Lower lobe of right lung (tissue), 2 donors: ENCODE results near the gene ZNF385C. TPM values are rescaled to one million over a fixed set of nuclear protein-coding genes. Genes with fewer than 3 reads are reported as not detected.
"Not testable (repeated sequence)": the region's sequence is repeated elsewhere in the genome, so short reads cannot be mapped to it uniquely, and the experiment has no call there.

Experiments used
- ATAC-seq, 2 donors: fragments of 200-7000 bp; cut with Tn5 transposase; one replicate each; pipeline ENCODE4 v1.9.1; 2020 to 2022; ENCODE audit warnings: mild to moderate bottlenecking in 2 of 2, moderate library complexity in 2 of 2
- DNase-seq: peaks from one replicate; pipeline ENCODE4 v3.0.0-alpha.2; 2020
- H3K27ac ChIP-seq: fragments of 200-600 bp; one replicate; pipeline ENCODE4 v1.8.0; 2022
- H3K27me3 ChIP-seq: fragments of 200-600 bp; one replicate; pipeline ENCODE4 v1.8.0; 2022; ENCODE audit warnings: low read depth
- H3K36me3 ChIP-seq: fragments of 200-600 bp; one replicate; pipeline ENCODE4 v1.8.0; 2022; ENCODE audit warnings: mild to moderate bottlenecking
- H3K4me1 ChIP-seq: fragments of 200-600 bp; one replicate; pipeline ENCODE4 v1.8.0; 2022
- H3K4me3 ChIP-seq: fragments of 200-600 bp; one replicate; pipeline ENCODE4 v1.8.0; 2022; ENCODE audit warnings: mild to moderate bottlenecking
- H3K9me3 ChIP-seq: fragments of 200-600 bp; one replicate; pipeline ENCODE4 v1.8.0; 2022
- intact Hi-C: fragments of 100-400 bp; cut with DNase I; formaldehyde crosslinking; loops from one replicate; pipeline ENCODE4 v1.11.0; 2022
- total RNA-seq: library from RNA; stranded (reverse); fragmentation: NEBNext Ultra II Directional; extraction: Animal tissue kit (Norgen Biotek cat#: 25700); gene quantifications from one replicate; pipeline ENCODE4 v1.2.1, GENCODE V29; 2021
- TF ChIP-seq, protein P1 (sequence below): fragments of 200-600 bp; IDR thresholded peaks from one replicate; pipeline ENCODE4 v1.8.0; 2022; ENCODE audit warnings: antibody characterized with exemption, mild to moderate bottlenecking
- donor health status: DM: no; HTN: yes; CAD: no; lungs with severe emphysema.

Gene ZNF385C
- total RNA-seq, 1 donor from 2014 or later, result 1.2 TPM

DNA sequence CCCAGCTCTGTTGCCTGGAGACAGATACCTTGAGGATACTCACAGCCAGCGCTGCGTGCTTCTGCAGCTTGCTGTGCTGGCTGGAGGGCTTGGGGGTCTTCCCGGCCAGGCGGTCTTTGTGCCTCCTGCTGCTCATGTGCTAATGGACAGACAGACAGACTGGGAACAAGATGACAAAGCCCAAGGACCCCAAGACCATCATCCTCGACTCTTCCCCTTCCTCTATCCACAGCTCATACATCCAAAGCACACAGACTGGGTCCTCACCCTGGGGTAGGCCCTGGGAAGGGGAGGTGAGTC is 70.7 kb downstream of the ZNF385C start:
- Histone ChIP-seq H3K4me3 (no peak overlapping the region), H3K27ac (no peak overlapping the region), H3K36me3 (peaks cover 20% of the 10 kb centered on the region), H3K27me3 (no peaks in the 10 kb centered on the region), H3K4me1 (peaks cover 29% of the 10 kb centered on the region), H3K9me3 (no peaks in the 10 kb centered on the region)
- TF ChIP-seq, protein P1, sequence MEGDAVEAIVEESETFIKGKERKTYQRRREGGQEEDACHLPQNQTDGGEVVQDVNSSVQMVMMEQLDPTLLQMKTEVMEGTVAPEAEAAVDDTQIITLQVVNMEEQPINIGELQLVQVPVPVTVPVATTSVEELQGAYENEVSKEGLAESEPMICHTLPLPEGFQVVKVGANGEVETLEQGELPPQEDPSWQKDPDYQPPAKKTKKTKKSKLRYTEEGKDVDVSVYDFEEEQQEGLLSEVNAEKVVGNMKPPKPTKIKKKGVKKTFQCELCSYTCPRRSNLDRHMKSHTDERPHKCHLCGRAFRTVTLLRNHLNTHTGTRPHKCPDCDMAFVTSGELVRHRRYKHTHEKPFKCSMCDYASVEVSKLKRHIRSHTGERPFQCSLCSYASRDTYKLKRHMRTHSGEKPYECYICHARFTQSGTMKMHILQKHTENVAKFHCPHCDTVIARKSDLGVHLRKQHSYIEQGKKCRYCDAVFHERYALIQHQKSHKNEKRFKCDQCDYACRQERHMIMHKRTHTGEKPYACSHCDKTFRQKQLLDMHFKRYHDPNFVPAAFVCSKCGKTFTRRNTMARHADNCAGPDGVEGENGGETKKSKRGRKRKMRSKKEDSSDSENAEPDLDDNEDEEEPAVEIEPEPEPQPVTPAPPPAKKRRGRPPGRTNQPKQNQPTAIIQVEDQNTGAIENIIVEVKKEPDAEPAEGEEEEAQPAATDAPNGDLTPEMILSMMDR, result no peak
- ATAC-seq (no peak), DNase-seq (no peak)
- intact Hi-C loops, result no loop called here

DNA sequence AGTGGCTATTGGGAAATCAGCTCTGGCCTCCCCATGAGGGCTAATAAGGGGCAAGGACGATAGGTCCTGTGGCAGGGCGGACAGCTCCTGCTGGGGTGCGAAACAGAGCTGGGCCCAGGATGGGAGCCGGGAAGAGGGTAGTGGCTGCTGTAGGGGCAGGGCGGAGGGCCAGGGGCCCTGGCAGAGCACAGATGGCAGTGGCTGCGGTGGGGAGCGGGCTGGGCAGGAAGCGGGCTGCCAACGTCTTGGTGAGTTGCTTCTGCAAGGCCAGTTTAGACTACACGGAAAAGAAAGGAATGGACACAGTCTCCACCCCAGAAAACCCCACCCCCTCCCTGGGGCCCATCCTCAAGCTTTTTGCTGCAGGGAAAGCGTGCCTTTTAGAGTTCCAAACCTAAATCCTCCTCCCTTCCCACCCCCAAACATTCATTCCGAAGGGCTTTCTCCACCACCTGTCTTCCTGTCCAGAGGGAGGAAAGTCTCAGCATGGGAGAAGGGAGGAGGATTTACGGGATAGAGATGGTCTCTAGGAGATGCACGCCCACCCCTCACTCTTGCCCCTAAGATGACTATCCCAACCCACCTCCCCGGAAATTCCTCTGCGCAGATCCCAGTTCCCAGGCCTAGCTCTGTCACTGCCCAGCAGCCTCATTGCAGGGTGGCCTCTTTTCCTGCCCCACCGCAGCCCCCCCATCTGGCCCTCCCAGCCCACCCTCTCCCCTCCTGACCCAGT is 71.2 kb downstream of the ZNF385C start:
- H3K27me3 ChIP-seq, result no peaks in the 10 kb centered on the region
- no peak for ATAC-seq
- peaks cover 25% of the 10 kb centered on the region for H3K36me3 ChIP-seq
- no peak for DNase-seq
- no peak overlapping the region for H3K4me3 ChIP-seq
- TF ChIP-seq, protein P1, result no peak
- H3K9me3 ChIP-seq, result no peaks in the 10 kb centered on the region
- intact Hi-C loops, result no loop called here
- no peak overlapping the region for H3K27ac ChIP-seq
- H3K4me1 ChIP-seq, result peaks cover 29% of the 10 kb centered on the region

DNA sequence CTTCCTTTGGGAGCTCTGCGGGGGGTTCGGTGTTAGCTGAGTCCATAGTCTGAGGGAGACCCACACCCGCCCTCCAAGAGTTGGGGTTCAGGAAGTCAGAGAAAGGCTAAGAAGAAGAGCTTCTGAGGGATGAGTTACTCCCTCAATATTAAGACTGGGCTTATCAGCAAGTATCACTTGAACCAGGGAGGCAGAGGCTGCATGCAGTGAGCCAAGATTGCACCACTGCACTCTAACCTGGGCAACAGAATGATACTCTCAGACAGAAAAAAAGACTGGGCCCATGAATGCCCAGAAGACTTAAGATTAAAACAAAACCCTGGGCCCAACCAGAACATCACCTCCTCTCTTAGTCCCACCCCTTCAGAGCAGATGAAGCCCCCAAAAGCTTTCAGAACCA is 72.3 kb downstream of the ZNF385C start:
- TF ChIP-seq, protein P1, result no peak

DNA sequence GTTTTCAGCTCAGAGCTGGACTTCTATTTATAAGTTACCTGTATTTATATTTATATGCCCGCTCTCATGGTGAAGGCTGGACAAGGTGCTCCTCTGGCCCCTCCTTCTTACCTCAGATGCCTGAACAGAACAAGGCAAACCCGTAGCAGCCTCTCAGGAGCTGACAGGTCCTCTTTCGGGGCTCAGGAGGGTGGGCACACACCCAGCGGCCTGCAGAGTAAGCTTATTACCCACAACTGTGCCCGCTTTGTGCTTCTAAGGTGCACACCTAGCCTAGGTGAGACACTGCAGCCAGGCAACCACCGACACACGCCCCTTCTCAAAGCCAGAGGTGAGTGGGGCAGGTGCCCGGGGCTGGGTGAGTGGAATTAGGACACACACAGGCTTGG is 73.1 kb downstream of the ZNF385C start:
- Histone ChIP-seq H3K27me3 (no peaks in the 10 kb centered on the region), H3K9me3 (no peaks in the 10 kb centered on the region), H3K27ac (peak overlapping the region; percentile 67), H3K4me1 (peaks cover 45% of the 10 kb centered on the region), H3K36me3 (peaks cover 31% of the 10 kb centered on the region), H3K4me3 (no peak overlapping the region)
- DNase-seq (no peak), ATAC-seq (no peak)
- intact Hi-C loops, result no loop called here
- TF ChIP-seq, protein P1, result no peak

More for the DNA sequence above, 72.3 kb downstream of the ZNF385C start:
- no peaks in the 10 kb centered on the region for H3K9me3 ChIP-seq
- H3K4me3 ChIP-seq, result no peak overlapping the region
- ATAC-seq (no peak), DNase-seq (no peak)
- H3K36me3 ChIP-seq, result peaks cover 31% of the 10 kb centered on the region
- H3K27me3 ChIP-seq, result no peaks in the 10 kb centered on the region
- H3K27ac ChIP-seq, result no peak overlapping the region
- peaks cover 39% of the 10 kb centered on the region for H3K4me1 ChIP-seq
- intact Hi-C loops, result no loop called here

DNA sequence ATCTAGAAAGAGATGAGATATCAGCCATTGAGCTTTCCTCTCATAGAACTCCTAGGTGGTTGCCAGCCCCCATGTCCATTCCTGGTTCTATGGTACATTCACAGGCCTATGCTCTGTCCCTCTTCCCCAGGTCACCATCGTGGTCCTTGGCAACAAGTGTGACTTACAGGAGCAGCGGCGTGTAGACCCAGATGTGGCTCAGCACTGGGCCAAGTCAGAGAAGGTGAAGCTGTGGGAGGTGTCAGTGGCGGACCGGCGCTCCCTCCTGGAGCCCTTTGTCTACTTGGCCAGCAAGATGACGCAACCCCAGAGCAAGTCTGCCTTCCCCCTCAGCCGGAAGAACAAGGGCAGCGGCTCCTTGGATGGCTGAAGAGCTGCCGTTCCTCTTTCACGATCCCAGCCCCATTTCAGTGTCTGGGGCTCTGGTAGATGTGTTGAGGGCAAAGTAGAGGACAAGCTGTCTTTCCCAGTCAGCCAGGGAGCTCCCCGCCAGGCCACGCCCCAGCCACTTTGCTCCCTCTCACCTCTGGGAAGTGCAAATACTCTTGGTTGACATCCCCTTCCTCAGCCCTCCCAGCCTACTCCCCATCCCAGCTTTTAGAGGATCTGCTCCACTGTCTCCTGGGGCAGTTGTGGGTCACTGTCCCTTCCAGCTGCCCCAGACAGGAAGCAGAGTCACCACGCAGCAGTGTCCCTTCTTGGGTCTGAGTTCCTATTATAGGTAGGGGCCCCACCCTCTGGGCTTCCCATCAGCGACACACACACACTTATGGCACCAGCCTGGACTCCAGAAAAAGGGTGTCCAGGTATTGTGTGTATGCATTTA is 74.5 kb downstream of the ZNF385C start:
- Histone ChIP-seq H3K9me3 (no peaks in the 10 kb centered on the region), H3K4me1 (peaks cover 45% of the 10 kb centered on the region), H3K27me3 (no peaks in the 10 kb centered on the region), H3K27ac (peak overlapping the region; percentile 67), H3K4me3 (no peak overlapping the region), H3K36me3 (peaks cover 31% of the 10 kb centered on the region)
- peak; percentile 83 for DNase-seq
- TF ChIP-seq, protein P1, result no peak
- intact Hi-C loops, result no loop called here
- peak; percentile 29 to 39 for ATAC-seq

DNA sequence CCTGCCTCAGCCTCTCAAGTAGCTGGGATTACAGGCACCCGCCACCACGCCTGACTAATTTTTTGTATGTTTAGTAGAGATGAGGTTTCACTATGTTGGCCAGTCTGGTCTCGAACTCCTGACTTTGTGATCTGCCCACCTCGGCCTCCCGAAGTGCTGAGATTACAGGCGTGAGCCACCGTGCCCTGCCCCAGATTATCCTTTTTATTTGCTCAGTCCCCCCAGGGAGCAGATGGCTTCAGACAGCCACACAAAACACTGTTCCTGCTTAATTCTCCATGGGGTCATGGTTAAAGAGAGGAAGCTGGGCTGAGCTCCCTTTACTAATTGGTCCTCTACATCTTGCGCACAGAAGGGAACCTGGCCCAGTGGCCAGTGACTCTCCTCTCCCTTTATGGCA is 77.4 kb downstream of the ZNF385C start:
- Histone ChIP-seq H3K36me3 (peaks cover 31% of the 10 kb centered on the region), H3K27ac (peak overlapping the region; percentile 87), H3K4me1 (peaks cover 57% of the 10 kb centered on the region), H3K4me3 (peak overlapping the region; percentile 92)
- DNase-seq, H3K9me3 ChIP-seq, ATAC-seq, H3K27me3 ChIP-seq, intact Hi-C loops: not testable (repeated sequence)
